D721Med (cell line): ENCODE results near the gene SLC29A3.

Source experiments
- DNase-seq: peaks from one replicate; pipeline ENCODE4 v3.0.0; 2011; ENCODE audit warnings: low spot score; ENCODE audit not compliant: insufficient read length
- FAIRE-seq: peaks from 2 replicates; lab custom pipeline; 2011; peaks lifted over from hg19 to GRCh38; lab: Jason Lieb, UNC
- CTCF ChIP-seq: IDR thresholded peaks from 2 replicates; pipeline ENCODE4 v1.5.1; 2012; ENCODE audit warnings: mild to moderate bottlenecking, control low read depth; ENCODE audit not compliant: insufficient read depth; ENCODE audit errors: missing control alignments

The SLC29A3 gene

GRCh38 chr10:71369602-71370001 lies 50.5 kb downstream of the SLC29A3 start:
- FAIRE-seq: no peak

DNA sequence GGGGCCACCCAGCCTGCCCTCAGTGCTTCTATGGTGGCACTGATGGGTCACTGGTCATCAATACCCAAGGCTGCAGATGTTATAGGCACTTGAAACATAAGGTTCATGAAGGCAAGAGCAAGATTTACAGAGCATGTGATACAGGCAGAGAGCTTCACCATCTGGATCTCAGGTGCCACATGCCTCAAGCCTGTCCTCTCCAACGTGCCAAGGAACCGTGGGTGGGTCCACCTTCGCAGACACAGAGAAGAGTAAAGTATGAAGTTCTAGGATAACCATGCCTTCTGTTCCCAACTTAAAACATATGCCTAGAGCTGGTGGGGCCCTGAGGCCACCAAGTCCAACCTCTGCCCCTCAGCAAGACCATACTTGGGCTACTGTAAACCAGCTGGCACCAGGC lies 51.0 kb downstream of the SLC29A3 start:
- TF ChIP-seq CTCF: no peak
- FAIRE-seq (no peak), DNase-seq (no peak)

More at GRCh38 chr10:71369602-71370001, 50.5 kb downstream of the SLC29A3 start:
- no peak for TF ChIP-seq CTCF
- DNase-seq: no peak

- peak; percentile 69 for DNase-seq
- TF ChIP-seq CTCF: no peak
- no peak for FAIRE-seq
Observed at GRCh38 chr10:71371750-71372166, 52.7 kb downstream of the SLC29A3 start.

- FAIRE-seq (no peak), DNase-seq (no peak)
- no peak for TF ChIP-seq CTCF
Observed at GRCh38 chr10:71372882-71373495, 53.9 kb downstream of the SLC29A3 start.

GRCh38 chr10:71374481-71375233 lies 55.6 kb downstream of the SLC29A3 start:
- no peak for TF ChIP-seq CTCF
- FAIRE-seq (no peak), DNase-seq (no peak)

DNA sequence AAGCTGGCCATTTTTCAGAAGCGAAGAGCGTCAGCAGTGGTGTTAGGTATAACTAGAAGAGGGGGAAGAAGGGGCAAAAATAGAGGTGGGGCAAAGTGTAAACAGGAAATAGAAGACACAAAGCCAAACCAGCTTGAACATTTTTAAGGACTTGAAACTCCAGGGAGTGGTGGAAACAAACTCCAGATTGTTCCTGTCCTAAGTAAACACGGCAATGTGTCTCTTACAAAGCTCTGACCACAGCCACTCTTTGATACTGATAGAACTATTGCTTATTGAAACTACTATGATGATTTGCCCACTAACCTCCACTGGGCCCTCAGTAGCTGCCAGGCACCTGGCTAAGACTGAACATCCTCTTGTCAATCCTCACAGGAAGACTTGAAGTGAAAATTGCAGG lies 56.9 kb downstream of the SLC29A3 start:
- DNase-seq: no peak

More for the DNA sequence above, 56.9 kb downstream of the SLC29A3 start:
- no peak for TF ChIP-seq CTCF
- no peak for FAIRE-seq
